HG03060 (cell line): ENCODE data around the gene GRHL3.

Experiments
- ATAC-seq: cut with Tn5 transposase; IDR thresholded peaks from one replicate; pipeline ENCODE4 v1.9.1; 2021; ENCODE audit warnings: low read depth, moderate number of reproducible peaks; ENCODE audit not compliant: unreplicated experiment

Gene GRHL3

DNA sequence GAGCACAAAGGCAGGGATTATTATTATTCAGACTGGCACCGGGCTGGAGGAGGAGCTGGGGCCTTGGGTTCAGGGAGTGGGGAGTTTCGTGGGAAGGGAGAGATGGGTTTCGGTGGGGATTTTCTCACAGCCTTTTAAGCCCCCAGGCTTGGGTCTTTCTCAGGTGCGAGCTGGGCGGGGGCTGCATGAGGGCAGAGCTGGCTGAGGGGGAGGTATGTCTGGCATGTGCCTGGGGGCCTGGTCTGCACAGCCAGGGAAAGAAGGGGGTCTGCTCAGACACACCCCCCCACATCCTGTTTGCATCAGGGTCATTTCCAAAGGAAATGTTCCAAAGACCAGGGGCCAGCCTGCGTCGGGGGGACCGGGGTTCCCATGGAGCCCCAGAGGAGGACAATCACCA is 21.6 kb downstream of the GRHL3 start:
- no peak for ATAC-seq

DNA sequence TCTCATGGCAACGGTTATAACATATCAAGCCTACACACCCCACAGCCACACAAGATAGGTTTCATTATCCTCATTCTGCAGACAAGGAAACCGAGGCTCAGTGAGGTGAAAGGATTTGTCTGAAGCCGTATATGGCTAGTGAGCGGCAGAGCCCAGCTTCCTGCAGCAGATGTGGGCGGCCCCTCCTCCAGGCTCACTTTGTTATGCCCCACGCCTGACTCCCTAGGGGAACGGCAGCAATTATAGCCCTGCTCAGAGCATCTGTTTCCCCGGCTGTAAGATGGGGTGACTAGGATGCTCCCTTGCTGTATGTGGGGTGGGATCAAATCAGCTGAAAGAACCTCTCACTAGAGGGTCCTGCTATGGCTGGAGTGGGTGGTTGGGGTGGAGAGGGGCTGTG is 22.1 kb downstream of the GRHL3 start:
- no peak for ATAC-seq

DNA sequence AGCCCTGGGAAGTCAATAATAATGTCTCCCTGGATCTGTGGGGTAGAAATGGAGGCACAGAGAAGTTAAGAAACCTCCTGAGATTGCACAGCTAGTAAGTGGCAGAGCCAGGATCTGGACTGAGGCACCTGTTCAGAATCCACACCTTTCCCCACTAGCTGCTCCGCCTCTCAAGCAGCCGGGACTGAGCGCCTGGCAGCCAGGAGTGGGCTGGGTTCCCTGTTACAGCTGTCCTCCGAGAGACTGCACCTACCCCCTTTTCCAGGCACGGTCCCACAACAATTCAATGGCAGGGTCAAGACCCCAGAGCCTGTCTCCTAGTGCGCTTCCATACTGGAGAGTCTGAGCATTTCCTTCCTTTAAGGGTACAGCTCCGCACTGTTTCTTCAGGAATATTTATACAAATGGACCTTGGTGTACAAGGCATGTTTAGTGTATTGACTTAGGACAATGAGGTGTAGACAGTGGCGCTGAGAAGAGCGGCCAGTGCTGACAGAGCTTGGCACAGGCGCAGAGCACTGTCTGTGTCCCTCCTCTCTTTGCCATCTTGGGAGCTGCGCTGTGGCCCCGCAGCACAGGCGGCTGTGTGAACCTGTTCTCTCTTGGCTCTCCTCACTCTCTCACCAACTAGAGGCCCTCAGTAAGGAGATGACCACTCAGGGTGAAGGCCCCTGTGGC is 24.4 kb downstream of the GRHL3 start:
- no peak for ATAC-seq

- ATAC-seq, result no peak
Observed at GRCh38 chr1:24344090-24344742, 25.1 kb downstream of the GRHL3 start.

DNA sequence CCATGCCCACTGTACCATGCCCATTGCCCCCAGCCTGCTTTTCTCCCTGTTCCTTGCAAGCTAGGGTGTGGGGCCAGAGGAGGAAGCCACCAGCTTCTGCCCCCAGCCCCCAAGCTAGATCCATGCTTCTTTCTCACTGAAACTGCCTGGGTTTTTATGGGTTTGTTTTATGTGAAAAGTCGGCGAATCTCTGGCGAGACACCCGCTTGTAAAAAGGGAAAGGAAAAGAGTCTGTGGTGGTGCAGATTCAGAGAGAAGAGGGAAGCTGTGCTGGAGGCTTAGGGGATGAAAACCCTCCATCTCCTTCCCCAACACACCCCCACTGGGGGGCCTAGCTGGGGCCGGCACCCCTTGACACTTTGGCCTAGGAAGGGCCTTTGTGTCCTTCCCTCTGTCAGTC is 26.2 kb downstream of the GRHL3 start:
- no peak for ATAC-seq

DNA sequence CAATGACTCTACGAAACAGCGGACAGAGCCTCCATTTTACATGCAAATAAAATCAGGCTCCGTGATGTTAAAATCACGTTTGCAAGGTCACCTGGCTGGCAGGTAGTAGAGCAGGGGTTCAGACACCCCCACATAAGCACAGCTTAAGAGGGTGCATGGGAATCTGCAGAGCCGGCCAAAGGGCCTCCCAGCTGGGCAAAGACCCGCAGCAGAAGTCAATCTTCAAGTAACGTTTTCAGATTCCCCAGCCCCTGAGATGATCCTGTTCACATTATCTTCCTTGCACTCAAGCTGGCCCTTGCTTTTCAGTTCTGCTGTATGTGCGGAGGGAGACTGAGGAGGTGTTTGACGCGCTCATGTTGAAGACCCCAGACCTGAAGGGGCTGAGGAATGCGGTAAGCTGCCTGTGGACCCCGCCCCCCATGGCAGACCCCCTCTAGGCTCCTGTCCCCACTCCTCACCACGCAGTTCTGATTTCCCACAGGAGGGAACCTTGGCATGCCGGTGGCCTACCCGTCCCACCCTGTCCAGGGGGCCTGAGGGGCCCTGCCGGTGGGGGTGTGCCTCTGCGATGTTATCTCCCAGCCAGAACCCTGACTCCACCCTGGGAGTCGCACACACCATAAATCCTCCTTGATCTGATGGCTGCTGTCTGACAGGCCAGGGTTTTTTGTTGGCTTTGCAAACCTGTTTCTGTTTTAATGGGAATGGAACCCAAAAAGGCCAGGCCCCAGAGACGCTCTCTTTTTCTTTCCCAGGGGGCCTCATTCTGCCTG is 28.2 kb downstream of the GRHL3 start:
- ATAC-seq, result no peak

GRCh38 chr1:24348196-24348595 is 29.0 kb downstream of the GRHL3 start:
- ATAC-seq, result no peak

DNA sequence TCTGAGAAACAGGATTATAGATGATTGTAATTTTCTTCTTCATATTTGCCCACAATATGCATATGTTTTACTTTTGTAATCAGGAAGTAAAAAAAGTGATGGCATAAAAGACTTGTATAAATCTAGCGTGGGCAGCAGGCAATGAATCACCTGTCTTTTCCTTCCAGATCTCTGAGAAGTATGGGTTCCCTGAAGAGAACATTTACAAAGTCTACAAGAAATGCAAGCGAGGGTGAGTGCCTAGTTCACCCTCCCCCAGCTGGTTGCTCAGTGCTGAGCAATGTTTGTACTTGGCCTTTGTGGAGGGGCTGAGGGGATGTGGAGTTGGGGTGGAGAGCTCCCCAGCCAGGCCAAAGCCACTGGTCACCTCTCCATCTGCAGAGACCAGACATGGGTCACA is 30.7 kb downstream of the GRHL3 start:
- no peak for ATAC-seq

GRCh38 chr1:24351247-24351646 is 32.1 kb downstream of the GRHL3 start:
- no peak for ATAC-seq

DNA sequence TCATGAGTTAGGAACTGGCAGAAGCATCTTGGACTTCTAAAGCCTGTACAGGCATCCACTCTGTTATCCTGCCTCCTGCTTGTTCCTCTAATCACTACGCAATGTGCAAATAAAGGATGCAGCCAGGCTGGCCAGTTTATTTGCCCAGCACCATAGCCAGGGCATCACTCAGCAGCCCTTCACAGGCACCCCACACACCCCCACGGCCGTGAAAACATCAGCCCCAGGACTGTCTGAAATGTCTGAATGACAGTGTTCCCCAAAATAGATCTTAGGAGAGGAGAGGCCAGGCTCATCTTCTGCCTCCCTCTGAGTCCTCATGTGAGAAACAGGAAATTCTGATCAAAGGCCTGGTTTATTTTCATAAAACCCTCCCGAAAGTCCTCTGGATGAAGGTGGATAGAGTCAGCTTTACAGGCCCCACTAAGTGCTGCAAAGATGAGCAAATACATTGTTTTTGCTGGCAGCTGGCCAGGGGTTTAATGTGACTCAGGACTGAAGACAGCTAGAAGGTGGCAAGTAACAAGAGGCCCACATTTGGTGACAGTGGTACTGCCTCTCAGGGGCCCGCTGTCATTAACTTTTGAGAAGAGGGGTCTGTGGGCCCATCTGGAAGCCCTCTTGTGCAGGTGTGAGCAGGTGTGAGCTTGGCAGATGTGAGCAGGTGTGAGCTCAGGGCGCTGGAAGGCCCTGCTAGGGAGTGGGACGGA is 32.9 kb downstream of the GRHL3 start:
- ATAC-seq, result no peak

- no peak for ATAC-seq
Observed at GRCh38 chr1:24353292-24353891, 34.2 kb downstream of the GRHL3 start.

- no peak for ATAC-seq
Observed at GRCh38 chr1:24355466-24355865, 36.3 kb downstream of the GRHL3 start.

DNA sequence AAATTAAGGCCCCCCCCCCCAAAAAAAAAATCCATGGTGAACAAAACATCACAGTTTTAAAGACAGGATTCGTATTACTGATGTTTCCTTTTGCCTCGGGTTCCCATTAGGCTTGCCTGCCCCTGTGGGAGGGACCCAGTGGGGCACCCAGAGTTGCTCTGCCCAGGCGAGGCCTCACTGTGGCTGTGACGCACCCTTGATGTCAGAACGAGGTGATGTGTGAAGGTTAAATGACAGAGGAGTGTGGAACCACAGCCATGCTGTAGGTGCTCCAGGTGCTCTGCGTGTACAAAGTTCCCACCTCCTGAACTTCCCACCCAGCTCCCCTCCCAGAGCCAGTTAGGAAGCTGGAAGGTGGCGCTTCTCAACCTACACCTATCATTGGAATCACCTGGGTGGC is 37.9 kb downstream of the GRHL3 start:
- no peak for ATAC-seq

DNA sequence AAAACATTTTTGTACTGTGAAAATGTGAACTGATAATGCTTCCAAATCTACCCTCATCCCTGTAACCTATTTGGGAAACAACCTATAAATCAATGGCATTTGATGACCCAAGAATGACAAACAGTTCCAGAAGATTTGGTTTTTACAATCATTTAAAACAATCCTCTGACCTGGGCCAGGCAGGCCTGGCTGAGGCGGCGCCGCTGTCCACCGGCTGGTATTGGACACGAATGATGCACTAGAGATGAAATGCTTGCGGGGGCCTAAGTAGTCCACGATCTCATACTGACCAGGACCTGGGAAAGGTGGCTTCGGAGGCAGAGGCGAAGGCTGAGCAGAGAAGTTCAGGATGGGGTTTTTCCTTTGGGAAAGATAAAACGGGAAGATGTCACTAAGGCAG is 41.5 kb downstream of the GRHL3 start:
- no peak for ATAC-seq

GRCh38 chr1:24361811-24362210 is 42.7 kb downstream of the GRHL3 start:
- no peak for ATAC-seq

- ATAC-seq, result no peak
Observed at GRCh38 chr1:24362396-24362795, 43.2 kb downstream of the GRHL3 start.

- no peak for ATAC-seq
Observed at GRCh38 chr1:24362982-24363614, 43.9 kb downstream of the GRHL3 start.

- no peak for ATAC-seq
Observed at GRCh38 chr1:24363994-24364393, 44.8 kb downstream of the GRHL3 start.

- no peak for ATAC-seq
Observed at GRCh38 chr1:24364605-24364974, 45.4 kb downstream of the GRHL3 start.

- ATAC-seq, result no peak
Observed at GRCh38 chr1:24364975-24365678, 46.0 kb downstream of the GRHL3 start.
